Caco-2 (cell line): ENCODE results near the gene GLYATL1. TPM values are rescaled to one million over a fixed set of nuclear protein-coding genes. Genes with fewer than 3 reads are reported as not detected.

Experiments
- BruUV-seq: library from RNA; stranded (reverse); fragments of 400-500 nt; replicated peaks from 2 replicates; lab custom pipeline; 2021; lab: Mats Ljungman, UMichigan
- CTCF ChIA-PET: fragments of 300-600 bp; sonication (Branson Sonifier 250); formaldehyde crosslinking; loops from one replicate; lab custom pipeline; 2022; ENCODE audit warnings: antibody characterized with exemption; lab: Charles Lee
- POLR2A ChIA-PET: fragments of 300-600 bp; sonication (Branson Sonifier 250); formaldehyde crosslinking; loops from one replicate; lab custom pipeline; 2022; ENCODE audit warnings: antibody characterized with exemption; lab: Charles Lee
- DNase-seq, 2 experiments: peaks; one replicate each; pipeline versions ENCODE4 v3.0.0 to v3.0.0-alpha.2; 2020 to 2022
- H3K27me3 ChIP-seq: replicated peaks from 2 replicates; pipeline ENCODE4 v1.6.0; 2011; ENCODE audit warnings: low read length; ENCODE audit not compliant: control insufficient read depth, insufficient read depth
- H3K36me3 ChIP-seq: 2 replicates; pipeline ENCODE4 v1.5.1; 2011; ENCODE audit warnings: low read length; ENCODE audit not compliant: control insufficient read depth, insufficient read depth
- H3K4me1 ChIP-seq: fragments of 250-450 bp; sonication (Bioruptor Pico); 2 replicates; pipeline ENCODE4 v1.5.1; 2020; ENCODE audit warnings: mild to moderate bottlenecking
- H3K4me3 ChIP-seq: 2 replicates; pipeline ENCODE4 v1.5.1; 2011; ENCODE audit warnings: low read depth, mild to moderate bottlenecking, control low read depth, low read length
- H3K9me3 ChIP-seq: fragments of 250-450 bp; sonication (Bioruptor Pico); 2 replicates; pipeline ENCODE4 v1.5.1; 2020; ENCODE audit warnings: mild to moderate bottlenecking, moderate library complexity
- H3K27ac Mint-ChIP-seq: one replicate; pipeline ENCODE4 v1.8.0; 2022; ENCODE audit warnings: mixed read lengths; ENCODE audit not compliant: unreplicated experiment
- H3K27me3 Mint-ChIP-seq: one replicate; pipeline ENCODE4 v1.8.0; 2022; ENCODE audit warnings: mixed read lengths; ENCODE audit not compliant: insufficient read depth, unreplicated experiment
- H3K36me3 Mint-ChIP-seq: one replicate; pipeline ENCODE4 v1.8.0; 2022; ENCODE audit warnings: mild to moderate bottlenecking, mixed read lengths; ENCODE audit not compliant: insufficient read depth, unreplicated experiment
- H3K4me1 Mint-ChIP-seq: one replicate; pipeline ENCODE4 v1.8.0; 2022; ENCODE audit warnings: low read depth, mixed read lengths; ENCODE audit not compliant: unreplicated experiment
- H3K4me3 Mint-ChIP-seq: one replicate; pipeline ENCODE4 v1.8.0; 2022; ENCODE audit warnings: mild to moderate bottlenecking, moderate library complexity, mixed read lengths; ENCODE audit not compliant: unreplicated experiment
- H3K9me3 Mint-ChIP-seq: one replicate; pipeline ENCODE4 v1.8.0; 2022; ENCODE audit warnings: mixed read lengths; ENCODE audit not compliant: unreplicated experiment
- CTCF ChIP-seq, 2 experiments: fragments of 200-600 bp in 1 of 2; IDR thresholded peaks; 1 replicate in 1 of 2; 2 replicates in 1 of 2; pipeline versions ENCODE4 v1.5.1 to v1.8.0; 2011 to 2022; ENCODE audit warnings: antibody characterized with exemption in 1 of 2, control low read depth in 1 of 2, inconsistent platforms in 1 of 2, low read depth in 1 of 2, low read length in 1 of 2, mild to moderate bottlenecking in 1 of 2, moderate library complexity in 1 of 2; ENCODE audit not compliant: insufficient read depth in 1 of 2, severe bottlenecking in 1 of 2, unreplicated experiment in 1 of 2
- intact Hi-C: fragments of 100-400 bp; cut with micrococcal nuclease; formaldehyde crosslinking; loops from one replicate; pipeline ENCODE4 v1.10.0; 2022; ENCODE audit not compliant: unreplicated experiment
- total RNA-seq: library from RNA; stranded (reverse); gene quantifications from 2 replicates; pipeline ENCODE4 v1.2.3, GENCODE V29; 2022

GLYATL1 gene
- total RNA-seq, 1 experiment from 2014 or later = 4.0 TPM

- CTCF ChIA-PET = no interaction called here
- DNase-seq = no peak
- POLR2A ChIA-PET = no interaction called here
- no TSS peak for BruUV-seq
- Histone ChIP-seq H3K9me3 (no peaks in the 10 kb centered on the region), H3K4me1 (peaks cover 33% of the 10 kb centered on the region), H3K4me3 (no peak overlapping the region), H3K36me3 (no peaks in the 10 kb centered on the region), H3K27me3 (no peaks in the 10 kb centered on the region; the same call in 1 of the 2 replicates)
- Mint-ChIP-seq H3K4me1 (peaks cover 25% of the 10 kb centered on the region), H3K36me3 (no peaks in the 10 kb centered on the region), H3K27me3 (peaks cover 3% of the 10 kb centered on the region), H3K4me3 (no peak overlapping the region), H3K27ac (no peak overlapping the region), H3K9me3 (peaks cover 8% of the 10 kb centered on the region)
- intact Hi-C loops = no loop called here
- TF ChIP-seq CTCF (IDR thresholded peaks at IDR 0.05; ENCODE audit: insufficient read depth in 1 of 2, low read depth in 1 of 2, low read length in 1 of 2, severe bottlenecking in 1 of 2, unreplicated experiment in 1 of 2) = no peak
Measured at GRCh38 chr11:58930926-58931325, 8.4 kb upstream of the GLYATL1 start.

- TF ChIP-seq CTCF (IDR thresholded peaks at IDR 0.05; ENCODE audit: insufficient read depth in 1 of 2, low read depth in 1 of 2, low read length in 1 of 2, severe bottlenecking in 1 of 2, unreplicated experiment in 1 of 2) = no peak
- DNase-seq = no peak
- Histone ChIP-seq H3K4me3 (no peak overlapping the region), H3K4me1 (peaks cover 9% of the 10 kb centered on the region; the same call in 1 of the 2 replicates), H3K36me3 (no peaks in the 10 kb centered on the region), H3K27me3 (no peaks in the 10 kb centered on the region; the same call in 1 of the 2 replicates), H3K9me3 (no peaks in the 10 kb centered on the region)
- peaks cover 8% of the 10 kb centered on the region for H3K9me3 Mint-ChIP-seq
- H3K4me3 Mint-ChIP-seq = no peak overlapping the region
- ChIA-PET CTCF (no interaction called here), POLR2A (interaction anchor here (0.6 kb wide), 1 partner anchor 55 kb away, joined by 3 read pairs; no protein-coding TSS in a partner anchor)
- peaks cover 3% of the 10 kb centered on the region for H3K27me3 Mint-ChIP-seq
- H3K36me3 Mint-ChIP-seq = no peaks in the 10 kb centered on the region
- no TSS peak for BruUV-seq
- H3K27ac Mint-ChIP-seq = no peak overlapping the region
- H3K4me1 Mint-ChIP-seq = peaks cover 11% of the 10 kb centered on the region
- intact Hi-C loops = no loop called here
Measured at GRCh38 chr11:58933661-58934060, 5.6 kb upstream of the GLYATL1 start.

- no peak for TF ChIP-seq CTCF (IDR thresholded peaks at IDR 0.05; ENCODE audit: insufficient read depth in 1 of 2, low read depth in 1 of 2, low read length in 1 of 2, severe bottlenecking in 1 of 2, unreplicated experiment in 1 of 2)
- Histone ChIP-seq H3K4me1 (no peaks in the 10 kb centered on the region), H3K36me3 (no peaks in the 10 kb centered on the region), H3K9me3 (no peaks in the 10 kb centered on the region), H3K27me3 (no peaks in the 10 kb centered on the region; the same call in 1 of the 2 replicates), H3K4me3 (no peak overlapping the region)
- no peaks in the 10 kb centered on the region for H3K36me3 Mint-ChIP-seq
- peaks cover 8% of the 10 kb centered on the region for H3K9me3 Mint-ChIP-seq
- no peak overlapping the region for H3K4me3 Mint-ChIP-seq
- H3K27me3 Mint-ChIP-seq = peaks cover 3% of the 10 kb centered on the region
- no peak for DNase-seq
- no TSS peak for BruUV-seq
- POLR2A ChIA-PET = no interaction called here
- intact Hi-C loops = no loop called here
- no peak overlapping the region for H3K27ac Mint-ChIP-seq
- H3K4me1 Mint-ChIP-seq = no peaks in the 10 kb centered on the region
- CTCF ChIA-PET = interaction anchor here (0.7 kb wide), 1 partner anchor 190 kb away, joined by 3 read pairs; no protein-coding TSS in a partner anchor
Measured at GRCh38 chr11:58934945-58935513, 4.3 kb upstream of the GLYATL1 start.
